ENCODE measurements around the gene DPP9. TPM values are rescaled to one million over a fixed set of nuclear protein-coding genes. Genes with fewer than 3 reads are reported as not detected.

Gene DPP9
- total RNA-seq, 1 donor from 2014 or later: 17.1 TPM

GRCh38 chr19:4657835-4658234, 65.8 kb downstream of the DPP9 start:
- no peaks in the 10 kb centered on the region for H3K9me3 Mint-ChIP-seq
- TF ChIP-seq EZH2phosphoT487 (IDR thresholded peaks at IDR 0.05) (no peak), CTCF (IDR thresholded peaks at IDR 0.05) (no peak), EZH2 (IDR thresholded peaks at IDR 0.05) (no peak)
- Histone ChIP-seq H3K36me3 (no peaks in the 10 kb centered on the region), H3K4me2 (no peak overlapping the region), H3K9me3 (ENCODE audit: low read depth) (no peaks in the 10 kb centered on the region), H3K79me2 (ENCODE audit: low read depth) (no peaks in the 10 kb centered on the region), H3K4me3 (no peak overlapping the region), H3F3A (ENCODE audit: low read depth) (no peaks in the 10 kb centered on the region), H2AFZ (replicated peaks) (no peak overlapping the region), H3K27ac (no peak overlapping the region), H4K20me1 (ENCODE audit: low read depth) (no peaks in the 10 kb centered on the region), H3K4me1 (no peaks in the 10 kb centered on the region), H3K9ac (no peak overlapping the region), H3K27me3 (no peaks in the 10 kb centered on the region)
- no peak overlapping the region for H3K27ac Mint-ChIP-seq
- peaks cover 5% of the 10 kb centered on the region for H3K36me3 Mint-ChIP-seq
- peaks cover 4% of the 10 kb centered on the region for H3K27me3 Mint-ChIP-seq (ENCODE audit: insufficient read depth, low read depth)
- DNase-seq (ENCODE audit: low spot score): no peak
- H3K4me1 Mint-ChIP-seq: no peaks in the 10 kb centered on the region
- no peak overlapping the region for H3K4me3 Mint-ChIP-seq

GRCh38 chr19:4657262-4657661, 66.4 kb downstream of the DPP9 start:
- no peak overlapping the region for H3K27ac ChIP-seq
- no peaks in the 10 kb centered on the region for H3K4me1 Mint-ChIP-seq
- no peak overlapping the region for H3K4me2 ChIP-seq
- H3K27me3 Mint-ChIP-seq (ENCODE audit: insufficient read depth, low read depth): peaks cover 4% of the 10 kb centered on the region
- no peak overlapping the region for H2AFZ ChIP-seq (replicated peaks)
- H3K9ac ChIP-seq: no peak overlapping the region
- H4K20me1 ChIP-seq (ENCODE audit: low read depth): no peaks in the 10 kb centered on the region
- H3K9me3 Mint-ChIP-seq: no peaks in the 10 kb centered on the region
- H3K27ac Mint-ChIP-seq: no peak overlapping the region
- H3K79me2 ChIP-seq (ENCODE audit: low read depth): no peaks in the 10 kb centered on the region
- TF ChIP-seq CTCF (IDR thresholded peaks at IDR 0.05) (no peak), EZH2phosphoT487 (IDR thresholded peaks at IDR 0.05) (no peak), EZH2 (IDR thresholded peaks at IDR 0.05) (no peak)
- no peak overlapping the region for H3K4me3 ChIP-seq
- H3F3A ChIP-seq (ENCODE audit: low read depth): no peaks in the 10 kb centered on the region
- no peaks in the 10 kb centered on the region for H3K4me1 ChIP-seq
- no peaks in the 10 kb centered on the region for H3K27me3 ChIP-seq
- no peak overlapping the region for H3K4me3 Mint-ChIP-seq
- no peaks in the 10 kb centered on the region for H3K36me3 ChIP-seq
- DNase-seq (ENCODE audit: low spot score): no peak
- H3K9me3 ChIP-seq (ENCODE audit: low read depth): no peaks in the 10 kb centered on the region
- H3K36me3 Mint-ChIP-seq: peaks cover 5% of the 10 kb centered on the region

- H3K4me1 Mint-ChIP-seq: no peaks in the 10 kb centered on the region
- H3K4me3 Mint-ChIP-seq: no peak overlapping the region
- H2AFZ ChIP-seq (replicated peaks): no peak overlapping the region
- no peaks in the 10 kb centered on the region for H3F3A ChIP-seq (ENCODE audit: low read depth)
- no peak overlapping the region for H3K9ac ChIP-seq
- no peak overlapping the region for H3K4me3 ChIP-seq
- H3K36me3 Mint-ChIP-seq: peaks cover 5% of the 10 kb centered on the region
- H3K27me3 Mint-ChIP-seq (ENCODE audit: insufficient read depth, low read depth): peaks cover 2% of the 10 kb centered on the region
- H3K27me3 ChIP-seq: no peaks in the 10 kb centered on the region
- no peak overlapping the region for H3K27ac ChIP-seq
- no peaks in the 10 kb centered on the region for H3K9me3 Mint-ChIP-seq
- TF ChIP-seq EZH2phosphoT487 (IDR thresholded peaks at IDR 0.05): no peak
- TF ChIP-seq EZH2 (IDR thresholded peaks at IDR 0.05): no peak
- no peak for TF ChIP-seq CTCF (IDR thresholded peaks at IDR 0.05)
- no peaks in the 10 kb centered on the region for H3K79me2 ChIP-seq (ENCODE audit: low read depth)
- no peaks in the 10 kb centered on the region for H4K20me1 ChIP-seq (ENCODE audit: low read depth)
- no peaks in the 10 kb centered on the region for H3K4me1 ChIP-seq
- H3K36me3 ChIP-seq: no peaks in the 10 kb centered on the region
- no peaks in the 10 kb centered on the region for H3K9me3 ChIP-seq (ENCODE audit: low read depth)
- no peak overlapping the region for H3K27ac Mint-ChIP-seq
- no peak overlapping the region for H3K4me2 ChIP-seq
- no peak for DNase-seq (ENCODE audit: low spot score)
These were observed 67.5 kb downstream of the DPP9 start for GRCh38 chr19:4656102-4656501.

All from neural progenitor cell (in vitro differentiated cells).